GM21423 (cell line): ENCODE results near the gene TAS2R42.

Experiments used
- ATAC-seq: cut with Tn5 transposase; IDR thresholded peaks from one replicate; pipeline ENCODE4 v1.9.1; 2021; ENCODE audit warnings: mild to moderate bottlenecking, moderate library complexity; ENCODE audit not compliant: unreplicated experiment

Gene TAS2R42

GRCh38 chr12:11186837-11187236 is at the start of gene TAS2R42:
TAS2R42 (minus strand) TSS chr12:11186937; CDS start chr12:11186937, 0 bp downstream.
- ATAC-seq: no peak

- ATAC-seq: no peak
Measured at GRCh38 chr12:11233532-11233931, 46.8 kb upstream of the TAS2R42 start.

- ATAC-seq: no peak
Measured at GRCh38 chr12:11228296-11228879, 41.7 kb upstream of the TAS2R42 start.

GRCh38 chr12:11227373-11227772 is 40.6 kb upstream of the TAS2R42 start:
- ATAC-seq: no peak

- ATAC-seq: no peak
Measured at GRCh38 chr12:11209113-11209512, 22.4 kb upstream of the TAS2R42 start.

- no peak for ATAC-seq
Measured at GRCh38 chr12:11204173-11204572, 17.4 kb upstream of the TAS2R42 start.

GRCh38 chr12:11202811-11203210 is 16.1 kb upstream of the TAS2R42 start:
- no peak for ATAC-seq

GRCh38 chr12:11183011-11183410 is 3.7 kb downstream of the TAS2R42 start:
- ATAC-seq: no peak

GRCh38 chr12:11182529-11182928 is 4.2 kb downstream of the TAS2R42 start:
- no peak for ATAC-seq

- no peak for ATAC-seq
Measured at GRCh38 chr12:11178250-11178649, 8.5 kb downstream of the TAS2R42 start.

GRCh38 chr12:11174022-11174421 is 12.7 kb downstream of the TAS2R42 start:
- no peak for ATAC-seq

GRCh38 chr12:11171969-11172675 is 14.6 kb downstream of the TAS2R42 start:
- ATAC-seq: no peak

GRCh38 chr12:11171145-11171968 is 15.4 kb downstream of the TAS2R42 start, which contains the start of gene SMIM10L1:
SMIM10L1 (plus strand) TSS chr12:11171194; CDS start chr12:11171357, 163 bp downstream.
- peak; percentile 96 for ATAC-seq

- ATAC-seq: no peak
Measured at GRCh38 chr12:11170810-11171144, 16.0 kb downstream of the TAS2R42 start.

GRCh38 chr12:11166300-11166699 is 20.4 kb downstream of the TAS2R42 start:
- ATAC-seq: no peak

- no peak for ATAC-seq
Measured at GRCh38 chr12:11164384-11164783, 22.4 kb downstream of the TAS2R42 start.

GRCh38 chr12:11162502-11162901 is 24.2 kb downstream of the TAS2R42 start:
- ATAC-seq: no peak

GRCh38 chr12:11158885-11159444 is 27.8 kb downstream of the TAS2R42 start:
- no peak for ATAC-seq

- no peak for ATAC-seq
Measured at GRCh38 chr12:11154400-11154925, 32.3 kb downstream of the TAS2R42 start.

- ATAC-seq: no peak
Measured at GRCh38 chr12:11152725-11153124, 34.0 kb downstream of the TAS2R42 start.

- peak; percentile 59 for ATAC-seq
Measured at GRCh38 chr12:11150832-11151231, 35.9 kb downstream of the TAS2R42 start.
